Stimulated activated naive CD8-positive, alpha-beta T cell treated with anti-CD3 and anti-CD28 coated beads, Interleukin-15, Interleukin-2, amounts not matched to agents 100 ng/mL and 50 ng/mL, for 24 hours (primary cell): ENCODE data around the gene SEC14L3.

ENCODE experiments used
- H3K27ac Mint-ChIP-seq: one replicate; pipeline ENCODE4 v1.8.0; 2021; ENCODE audit warnings: mild to moderate bottlenecking, mixed read lengths
- H3K27me3 Mint-ChIP-seq: one replicate; pipeline ENCODE4 v1.8.0; 2021; ENCODE audit warnings: mixed read lengths
- H3K36me3 Mint-ChIP-seq: one replicate; pipeline ENCODE4 v1.8.0; 2021; ENCODE audit warnings: low read depth, mixed read lengths
- H3K4me1 Mint-ChIP-seq: one replicate; pipeline ENCODE4 v1.8.0; 2021; ENCODE audit warnings: low read depth, mixed read lengths
- H3K4me3 Mint-ChIP-seq: one replicate; pipeline ENCODE4 v1.8.0; 2021; ENCODE audit warnings: mild to moderate bottlenecking, mixed read lengths
- H3K9me3 Mint-ChIP-seq: one replicate; pipeline ENCODE4 v1.8.0; 2021; ENCODE audit warnings: mixed read lengths

SEC14L3 gene

DNA sequence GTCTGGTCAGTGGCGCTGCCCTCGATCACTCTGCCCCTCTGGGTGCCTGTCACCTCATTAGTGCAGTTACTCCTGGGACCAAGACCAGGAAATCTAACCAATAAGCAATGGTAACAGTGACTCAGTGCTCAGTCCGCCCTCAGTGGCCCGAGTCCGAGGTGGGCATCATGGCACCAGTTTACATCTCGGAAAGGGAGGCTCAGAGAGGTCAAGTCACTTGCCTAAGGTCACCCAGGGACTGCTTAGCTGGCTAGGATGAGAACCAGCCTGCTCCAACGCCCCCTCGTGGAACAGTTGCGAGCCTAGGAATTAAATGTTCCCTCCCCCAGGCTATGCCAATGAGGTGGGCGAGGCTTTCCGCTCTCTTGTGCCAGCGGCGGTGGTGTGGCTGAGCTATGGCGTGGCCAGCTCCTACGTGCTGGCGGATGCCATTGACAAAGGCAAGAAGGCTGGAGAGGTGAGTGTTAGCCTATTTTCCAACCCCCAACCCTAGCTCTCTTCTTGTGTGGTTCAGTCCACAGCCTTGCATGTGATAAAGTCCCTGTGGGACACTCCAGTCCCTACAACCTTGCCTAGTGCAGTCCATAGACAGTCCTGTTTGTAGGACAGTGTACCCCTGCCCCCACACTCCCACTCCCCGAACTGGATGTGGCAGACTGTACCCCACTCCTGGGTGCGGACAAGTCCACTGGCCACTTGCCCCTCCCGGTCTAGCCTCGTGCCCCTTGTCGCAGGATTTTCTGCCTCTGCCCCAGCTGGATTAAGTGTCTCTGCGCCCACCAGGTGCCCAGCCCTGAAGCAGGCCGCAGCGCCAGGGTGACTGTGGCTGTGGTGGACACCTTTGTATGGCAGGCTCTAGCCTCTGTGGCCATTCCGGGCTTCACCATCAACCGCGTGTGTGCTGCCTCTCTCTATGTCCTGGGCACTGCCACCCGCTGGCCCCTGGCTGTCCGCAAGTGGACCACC is 45.1 kb downstream of the SEC14L3 start:
- H3K36me3 Mint-ChIP-seq: peaks cover 30% of the 10 kb centered on the region
- H3K27ac Mint-ChIP-seq: peak overlapping the region; percentile 99

DNA sequence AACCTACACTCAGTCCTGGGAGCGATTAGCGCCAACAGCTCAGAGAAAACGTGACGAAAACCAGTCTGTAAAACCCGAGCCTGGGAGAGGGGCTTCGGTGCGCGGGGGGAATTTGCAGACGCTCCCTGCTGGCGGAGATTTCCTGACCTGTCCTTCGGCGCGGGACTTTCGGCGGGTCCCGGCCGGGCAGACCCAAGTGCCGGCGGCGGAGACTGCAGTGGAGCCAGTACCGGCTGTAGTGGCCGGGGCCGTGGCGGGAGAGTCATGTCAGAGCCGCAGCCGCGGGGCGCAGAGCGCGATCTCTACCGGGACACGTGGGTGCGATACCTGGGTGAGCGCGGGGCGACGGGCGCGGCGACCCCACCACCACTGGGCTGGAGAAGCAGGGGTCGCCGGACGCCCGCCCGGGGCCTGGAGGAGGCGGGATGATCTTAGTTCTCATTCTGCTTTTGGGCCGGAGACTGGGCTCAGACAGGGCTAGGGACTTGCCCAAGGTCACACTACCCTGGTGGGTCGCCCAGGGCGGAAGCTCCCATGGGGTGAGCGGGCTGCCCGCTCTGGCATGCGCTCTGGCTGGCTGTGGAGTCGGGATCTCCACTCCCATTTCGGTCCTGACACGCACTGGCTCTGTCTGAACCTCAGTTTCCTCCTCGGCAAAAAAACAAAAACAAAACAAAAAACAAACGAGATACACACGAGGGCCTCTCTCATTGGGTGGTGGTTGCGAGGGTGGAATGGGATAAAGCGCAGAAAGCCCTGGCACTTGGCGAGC is 46.0 kb downstream of the SEC14L3 start, which contains the start of gene MTFP1:
Gene MTFP1, plus strand, starts transcription at position 153 of the 772 bp plus-strand sequence. Its CDS starts 112 bp downstream, at position 265.
- Mint-ChIP-seq H3K36me3 (peaks cover 35% of the 10 kb centered on the region), H3K27me3 (no peaks in the 10 kb centered on the region), H3K27ac (peak within 1 kb of the TSS; percentile 99), H3K9me3 (no peaks in the 10 kb centered on the region), H3K4me3 (peak within 1 kb of the TSS; percentile 98), H3K4me1 (peaks cover 61% of the 10 kb centered on the region)

More for the DNA sequence above, 45.1 kb downstream of the SEC14L3 start:
- H3K27me3 Mint-ChIP-seq: no peaks in the 10 kb centered on the region
- no peaks in the 10 kb centered on the region for H3K9me3 Mint-ChIP-seq
- peaks cover 52% of the 10 kb centered on the region for H3K4me1 Mint-ChIP-seq
- peak overlapping the region; percentile 98 for H3K4me3 Mint-ChIP-seq

DNA sequence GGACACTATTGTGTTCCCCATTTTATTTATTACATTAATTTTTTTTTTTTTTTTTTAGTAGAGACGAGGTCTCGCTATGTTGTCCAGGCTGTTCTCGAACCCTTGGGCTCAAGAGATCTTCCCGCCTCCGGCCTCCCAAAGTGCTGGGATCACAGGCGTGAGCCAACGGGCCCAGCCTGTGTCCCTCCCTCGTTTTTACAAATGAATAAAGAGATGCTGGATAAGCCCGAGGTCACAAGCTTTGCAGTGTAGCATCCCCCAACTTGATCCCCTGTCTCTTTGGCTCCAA is 46.5 kb downstream of the SEC14L3 start:
- H3K27me3 Mint-ChIP-seq: no peaks in the 10 kb centered on the region
- peaks cover 40% of the 10 kb centered on the region for H3K36me3 Mint-ChIP-seq
- no peaks in the 10 kb centered on the region for H3K9me3 Mint-ChIP-seq
- peak overlapping the region; percentile 98 for H3K4me3 Mint-ChIP-seq
- H3K4me1 Mint-ChIP-seq: peaks cover 66% of the 10 kb centered on the region
- H3K27ac Mint-ChIP-seq: peak overlapping the region; percentile 99

DNA sequence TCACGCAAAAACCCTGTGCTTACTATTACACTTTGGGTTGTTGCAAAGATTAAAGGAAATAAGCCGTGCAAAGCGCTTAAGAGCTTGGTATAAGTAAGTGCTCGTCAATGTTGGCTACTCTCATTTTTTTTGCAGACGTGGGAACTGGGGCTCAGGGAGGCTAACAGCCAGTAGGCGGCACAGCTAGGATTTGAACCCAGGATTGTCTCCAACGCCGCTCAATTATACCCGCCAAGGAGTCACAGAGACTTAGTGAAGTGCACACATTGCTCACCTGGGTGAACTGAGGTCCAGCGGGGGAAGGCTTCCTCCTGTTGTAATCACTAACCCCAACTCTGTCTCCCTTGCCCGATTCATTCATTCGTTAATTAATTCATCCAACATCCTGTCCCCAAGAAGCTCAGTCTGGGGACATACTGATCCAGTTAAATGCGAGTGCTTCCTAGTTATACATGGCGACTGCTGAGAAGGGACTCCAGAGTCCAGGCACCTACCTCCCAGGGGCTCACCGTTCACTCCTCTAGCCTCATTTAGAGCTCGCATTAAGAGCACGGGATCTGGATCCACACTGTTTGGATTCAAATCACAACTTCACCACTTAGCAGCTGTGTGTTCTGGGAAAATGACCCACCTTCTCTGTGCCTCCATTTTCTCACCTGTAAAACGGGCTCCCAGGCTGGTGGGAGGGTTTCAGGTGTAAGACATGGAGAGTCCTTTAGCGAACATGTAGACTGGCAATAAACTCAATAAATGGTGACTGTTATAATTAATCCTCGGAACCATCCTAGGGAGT is 47.1 kb downstream of the SEC14L3 start:
- Mint-ChIP-seq H3K4me3 (peak overlapping the region; percentile 98), H3K27me3 (no peaks in the 10 kb centered on the region), H3K36me3 (peaks cover 43% of the 10 kb centered on the region), H3K4me1 (peaks cover 71% of the 10 kb centered on the region), H3K9me3 (no peaks in the 10 kb centered on the region), H3K27ac (peak overlapping the region; percentile 99)

DNA sequence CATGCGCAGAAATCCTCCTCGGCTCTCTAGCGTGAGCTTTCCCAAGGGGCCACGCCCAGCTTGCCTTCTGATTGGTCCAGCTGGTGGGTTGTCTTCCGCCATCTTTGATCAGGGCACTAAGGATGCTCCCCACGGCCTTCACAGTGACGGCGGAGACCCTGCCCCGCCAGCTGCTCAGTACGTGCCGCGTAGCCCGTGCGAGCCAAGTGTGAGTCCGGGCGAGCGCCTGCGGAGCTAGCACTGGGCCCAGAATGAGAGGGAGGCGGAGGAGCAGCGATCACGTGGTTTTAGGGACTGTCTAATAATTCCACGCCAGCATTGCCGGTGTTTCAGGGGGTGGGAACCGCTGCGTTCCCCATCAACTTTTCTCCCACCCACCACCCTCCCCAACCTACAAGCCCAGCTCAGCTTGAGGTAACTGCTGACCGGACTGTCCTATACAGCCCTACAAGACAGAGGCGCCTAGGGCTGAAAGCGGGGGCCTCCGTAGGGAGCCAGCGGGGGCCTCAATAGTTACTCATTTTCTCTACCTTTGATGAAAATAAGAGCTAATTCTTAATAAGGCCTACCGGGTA is 47.8 kb downstream of the SEC14L3 start:
- Mint-ChIP-seq H3K27ac (peak overlapping the region; percentile 99), H3K9me3 (no peaks in the 10 kb centered on the region), H3K36me3 (peaks cover 48% of the 10 kb centered on the region), H3K4me1 (peaks cover 76% of the 10 kb centered on the region), H3K4me3 (peak overlapping the region; percentile 98), H3K27me3 (no peaks in the 10 kb centered on the region)

DNA sequence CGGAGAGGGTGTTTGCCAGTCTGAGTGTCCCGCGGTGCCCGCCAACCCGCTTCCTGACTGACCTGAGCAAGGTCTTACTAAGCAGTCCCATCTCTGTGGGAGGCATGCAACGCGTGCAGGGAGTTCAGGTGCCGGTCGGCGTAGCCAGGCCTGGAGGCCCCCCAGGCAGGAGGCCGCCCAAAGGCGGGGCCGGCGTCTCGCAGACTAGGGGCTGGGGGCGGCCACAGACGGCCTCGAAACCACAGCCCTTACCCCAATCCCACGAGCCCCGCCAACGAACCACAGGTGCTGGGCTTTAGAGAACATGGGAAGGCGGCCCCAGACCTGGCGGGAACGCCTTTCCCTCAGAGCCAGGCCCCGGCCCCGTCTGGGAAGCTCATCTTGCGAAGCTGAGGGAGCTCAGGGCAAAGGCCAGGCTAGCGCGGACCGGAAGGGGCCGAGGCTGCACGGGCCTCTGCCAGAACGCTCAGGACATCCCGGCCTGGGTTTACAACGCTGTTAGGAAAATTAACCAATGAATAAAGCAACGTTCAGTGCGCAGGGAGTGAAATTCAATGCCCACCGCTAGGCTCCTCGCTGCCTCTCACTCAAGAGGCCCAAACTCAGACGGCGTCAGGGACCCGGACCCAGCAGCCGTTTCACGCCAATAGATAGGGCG is 48.4 kb downstream of the SEC14L3 start:
- peaks cover 52% of the 10 kb centered on the region for H3K36me3 Mint-ChIP-seq

DNA sequence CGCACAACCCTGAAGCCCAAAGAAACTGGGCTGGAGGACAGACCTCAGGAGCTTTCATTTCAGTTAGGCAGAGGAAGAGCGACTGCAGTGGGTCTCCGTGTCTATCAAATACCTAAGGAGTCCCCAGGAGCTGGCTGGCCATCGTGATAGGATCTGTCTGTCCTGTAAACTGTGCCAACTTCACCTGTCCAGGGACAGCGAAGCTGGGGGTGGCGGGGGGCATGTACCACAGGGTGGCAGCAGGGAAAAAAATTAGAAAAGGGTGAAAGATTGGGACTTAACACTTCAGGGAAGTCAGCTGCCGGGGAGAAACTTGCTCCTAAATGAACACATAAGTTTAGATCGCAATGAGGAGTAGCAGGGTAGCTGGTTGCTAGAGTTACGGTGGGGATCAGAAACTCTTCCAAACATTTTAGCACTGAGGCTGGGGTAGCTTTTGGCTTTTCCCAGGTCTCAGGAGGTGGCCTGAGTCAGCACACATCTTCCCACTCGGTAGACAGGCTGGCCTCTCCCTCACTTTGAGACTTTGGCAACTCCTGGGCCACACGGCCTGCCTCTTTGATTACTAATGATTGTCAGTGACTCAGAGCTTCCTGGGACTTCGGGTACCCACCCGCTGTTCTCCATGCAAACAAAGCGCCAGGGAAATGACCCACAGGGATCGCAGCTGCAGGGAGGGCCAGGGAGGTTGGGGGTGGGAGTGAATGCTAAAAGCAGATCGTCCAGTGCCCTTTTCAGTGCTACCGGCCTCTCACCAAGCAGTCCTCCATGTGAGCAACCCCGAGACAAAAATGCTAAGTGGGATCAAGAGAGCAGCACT is 49.1 kb downstream of the SEC14L3 start:
- Mint-ChIP-seq H3K27me3 (no peaks in the 10 kb centered on the region), H3K9me3 (no peaks in the 10 kb centered on the region), H3K27ac (peak overlapping the region; percentile 99), H3K4me1 (peaks cover 74% of the 10 kb centered on the region), H3K4me3 (peak overlapping the region; percentile 98), H3K36me3 (peaks cover 56% of the 10 kb centered on the region)

More for the DNA sequence above, 48.4 kb downstream of the SEC14L3 start:
- Mint-ChIP-seq H3K4me3 (peak overlapping the region; percentile 98), H3K27me3 (no peaks in the 10 kb centered on the region), H3K27ac (peak overlapping the region; percentile 99), H3K4me1 (peaks cover 76% of the 10 kb centered on the region), H3K9me3 (no peaks in the 10 kb centered on the region)

DNA sequence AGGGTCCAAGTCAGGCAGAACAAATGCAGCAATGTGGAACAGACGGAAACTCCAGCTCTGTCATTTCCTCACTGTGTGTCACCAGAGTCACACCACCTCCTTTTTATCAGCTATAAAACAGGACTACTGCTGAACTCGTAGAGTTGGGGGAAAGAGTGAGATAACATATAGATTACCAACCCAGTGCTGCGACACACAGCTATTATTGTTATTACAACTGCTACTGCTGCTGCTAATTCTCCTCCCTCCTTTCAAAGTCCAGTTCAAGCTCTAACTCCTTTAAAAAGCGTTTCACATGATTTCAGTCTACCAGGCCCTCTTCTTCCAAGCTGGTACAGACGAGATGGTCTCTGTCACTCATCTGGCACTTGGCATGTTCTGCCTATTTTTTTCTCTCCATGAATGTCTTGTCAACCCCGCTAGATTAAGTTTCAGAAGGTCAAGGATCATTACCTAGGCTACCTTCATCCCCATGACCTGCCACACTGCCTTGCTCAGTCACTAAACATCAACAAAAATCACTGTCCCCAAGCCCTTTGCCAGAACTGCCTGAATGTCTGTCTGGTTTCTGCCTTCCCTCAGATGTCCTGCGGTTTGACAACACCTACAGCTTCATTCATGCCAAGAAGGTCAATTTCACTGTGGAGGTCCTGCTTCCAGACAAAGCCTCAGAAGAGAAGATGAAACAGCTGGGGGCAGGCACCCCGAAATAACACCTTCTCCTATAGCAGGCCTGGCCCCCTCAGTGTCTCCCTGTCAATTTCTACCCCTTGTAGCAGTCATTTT is 49.9 kb downstream of the SEC14L3 start:
- Mint-ChIP-seq H3K4me3 (peak overlapping the region; percentile 98), H3K9me3 (no peaks in the 10 kb centered on the region), H3K27me3 (no peaks in the 10 kb centered on the region), H3K36me3 (peaks cover 52% of the 10 kb centered on the region), H3K4me1 (peaks cover 65% of the 10 kb centered on the region), H3K27ac (peak overlapping the region; percentile 99)

DNA sequence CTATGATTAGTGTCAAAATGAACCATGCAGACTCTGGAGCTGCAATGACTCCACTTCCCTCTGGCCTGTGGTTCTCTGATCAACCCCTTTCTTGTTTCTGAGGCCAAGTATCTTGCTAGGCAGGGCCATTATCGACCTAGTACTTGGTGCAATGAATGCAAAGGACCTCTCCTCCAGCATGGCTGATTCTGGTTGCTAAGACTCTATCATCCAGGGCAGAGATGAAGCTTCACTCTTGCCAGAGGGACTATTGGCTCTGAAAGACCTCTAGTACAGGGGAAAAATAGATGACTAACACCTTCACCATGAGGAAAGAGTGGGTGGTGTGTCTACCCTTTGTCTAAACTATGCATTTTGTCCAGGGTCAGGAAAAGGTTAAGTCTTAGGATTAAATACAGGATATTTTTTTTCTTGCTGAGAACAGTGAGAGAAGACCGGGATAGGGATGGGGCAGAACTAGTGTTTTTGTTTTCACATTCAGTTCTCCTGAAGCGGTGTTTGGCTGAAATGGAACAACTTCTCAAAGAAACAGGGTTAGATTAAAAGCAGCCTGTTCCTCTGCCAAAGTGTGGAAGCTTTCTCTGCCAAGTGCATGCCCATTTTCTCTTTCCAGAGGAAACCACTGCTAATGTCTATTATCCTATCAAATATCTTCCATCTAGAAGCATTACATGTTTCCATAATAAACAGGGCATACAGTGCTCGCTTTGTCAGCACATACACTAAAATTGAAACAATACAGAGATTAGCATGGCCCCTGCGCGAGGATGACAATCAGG is 51.3 kb downstream of the SEC14L3 start:
- peak overlapping the region; percentile 98 for H3K4me3 Mint-ChIP-seq
- H3K27me3 Mint-ChIP-seq: no peaks in the 10 kb centered on the region
- H3K27ac Mint-ChIP-seq: peak overlapping the region; percentile 83
- H3K9me3 Mint-ChIP-seq: no peaks in the 10 kb centered on the region
- peaks cover 59% of the 10 kb centered on the region for H3K36me3 Mint-ChIP-seq
- peaks cover 61% of the 10 kb centered on the region for H3K4me1 Mint-ChIP-seq

DNA sequence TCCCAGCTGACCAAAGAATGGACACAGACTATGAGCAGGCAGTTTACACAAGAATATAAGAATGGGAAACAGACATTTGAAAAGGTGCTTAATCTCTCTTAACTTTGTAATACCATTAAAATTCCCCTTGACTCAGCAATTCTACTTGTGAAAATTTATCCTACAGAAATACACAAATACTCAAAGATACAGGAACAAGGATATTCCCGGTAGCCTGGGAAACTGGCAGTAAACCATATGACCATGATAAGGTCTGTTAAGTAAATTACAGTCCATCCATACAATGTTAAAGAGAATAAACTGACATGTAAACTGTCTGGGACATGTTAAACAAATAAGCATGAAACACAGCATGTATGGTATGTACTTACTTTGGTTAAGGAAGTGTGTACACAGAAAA is 55.0 kb downstream of the SEC14L3 start:
- no peaks in the 10 kb centered on the region for H3K27me3 Mint-ChIP-seq
- no peaks in the 10 kb centered on the region for H3K9me3 Mint-ChIP-seq
- H3K4me3 Mint-ChIP-seq: no peak overlapping the region
- H3K27ac Mint-ChIP-seq: no peak overlapping the region
- peaks cover 76% of the 10 kb centered on the region for H3K36me3 Mint-ChIP-seq
- H3K4me1 Mint-ChIP-seq: peaks cover 55% of the 10 kb centered on the region

DNA sequence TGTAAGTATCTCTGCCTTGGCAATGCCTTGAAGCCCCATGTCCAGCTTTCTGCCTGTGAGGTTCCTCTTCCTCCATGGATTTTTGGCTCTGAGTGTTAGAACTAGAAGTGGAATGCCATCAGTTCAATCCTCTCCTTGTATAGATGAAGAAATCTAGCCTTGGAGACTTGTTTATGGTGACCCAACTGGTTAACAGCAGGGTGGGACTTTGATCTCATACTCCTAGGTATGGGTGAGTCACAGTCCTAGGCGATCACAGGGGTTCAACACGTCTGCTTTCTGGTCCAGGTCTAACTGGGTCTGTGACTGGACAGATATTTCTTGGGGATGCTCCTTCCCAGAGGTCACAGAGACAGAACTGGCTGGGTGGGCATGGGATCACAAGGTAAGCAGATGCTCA is 55.4 kb downstream of the SEC14L3 start:
- H3K27ac Mint-ChIP-seq: no peak overlapping the region
- H3K27me3 Mint-ChIP-seq: no peaks in the 10 kb centered on the region
- peaks cover 51% of the 10 kb centered on the region for H3K4me1 Mint-ChIP-seq
- H3K36me3 Mint-ChIP-seq: peaks cover 75% of the 10 kb centered on the region
- no peak overlapping the region for H3K4me3 Mint-ChIP-seq
- H3K9me3 Mint-ChIP-seq: no peaks in the 10 kb centered on the region

DNA sequence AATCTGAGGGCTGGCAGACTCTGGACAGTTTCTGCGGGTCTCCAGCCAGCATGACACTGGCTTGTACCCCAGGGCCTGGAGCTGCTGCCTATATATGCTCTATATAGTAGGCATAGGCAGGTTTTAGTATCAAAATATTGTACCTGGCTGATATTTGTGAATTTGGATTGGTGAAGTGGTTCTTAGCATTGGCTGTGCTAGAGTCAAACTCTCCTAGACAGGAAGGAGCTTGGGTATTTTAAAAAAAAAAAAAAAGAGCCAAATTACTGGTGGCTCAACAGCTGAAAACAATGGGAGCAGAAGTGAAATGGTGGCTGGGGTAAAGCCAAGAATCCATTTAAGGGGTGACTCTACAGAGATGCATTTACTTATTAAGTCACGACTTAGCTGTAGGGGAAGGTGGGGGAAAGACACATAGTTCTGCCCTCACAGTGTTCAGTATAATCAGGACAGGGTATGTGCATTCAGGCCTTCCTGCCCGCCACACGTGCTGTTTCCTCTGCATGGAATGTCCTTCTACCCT is 57.2 kb downstream of the SEC14L3 start:
- no peak overlapping the region for H3K4me3 Mint-ChIP-seq
- H3K4me1 Mint-ChIP-seq: peaks cover 32% of the 10 kb centered on the region
- H3K9me3 Mint-ChIP-seq: no peaks in the 10 kb centered on the region
- peak overlapping the region; percentile 51 for H3K27ac Mint-ChIP-seq
- no peaks in the 10 kb centered on the region for H3K27me3 Mint-ChIP-seq
- peaks cover 78% of the 10 kb centered on the region for H3K36me3 Mint-ChIP-seq
